Adipocyte (in vitro differentiated cells): ENCODE measurements around the gene ST3GAL2.
"Not testable (repeated sequence)": the region's sequence is repeated elsewhere in the genome, so short reads cannot be mapped to it uniquely, and the experiment has no call there.

Experiments used
- DNase-seq: peaks from one replicate; pipeline ENCODE4 v3.0.0-alpha.2; 2015; ENCODE audit warnings: low read depth
- H3K27me3 ChIP-seq: replicated peaks from 2 replicates; pipeline ENCODE4 v1.7.0; 2013; ENCODE audit warnings: mild to moderate bottlenecking, low read length, moderate library complexity; ENCODE audit not compliant: control insufficient read depth, insufficient read depth
- H3K36me3 ChIP-seq: 2 replicates; pipeline ENCODE4 v1.7.0; 2013; ENCODE audit warnings: low read length, mild to moderate bottlenecking, moderate library complexity; ENCODE audit not compliant: control insufficient read depth, insufficient read depth, severe bottlenecking
- H3K4me1 ChIP-seq: 2 replicates; pipeline ENCODE4 v1.7.0; 2013; ENCODE audit warnings: mild to moderate bottlenecking, low read length, moderate library complexity; ENCODE audit not compliant: control insufficient read depth, insufficient read depth
- H3K4me3 ChIP-seq: 2 replicates; pipeline ENCODE4 v1.7.0; 2013; ENCODE audit warnings: mild to moderate bottlenecking, low read length, moderate library complexity
- H3K9ac ChIP-seq: 2 replicates; pipeline ENCODE4 v1.7.0; 2013; ENCODE audit warnings: mild to moderate bottlenecking, low read length, moderate library complexity
- H3K9me3 ChIP-seq: 2 replicates; pipeline ENCODE4 v1.7.0; 2013; ENCODE audit warnings: mild to moderate bottlenecking, low read length, moderate library complexity; ENCODE audit not compliant: control insufficient read depth

The ST3GAL2 gene

DNA sequence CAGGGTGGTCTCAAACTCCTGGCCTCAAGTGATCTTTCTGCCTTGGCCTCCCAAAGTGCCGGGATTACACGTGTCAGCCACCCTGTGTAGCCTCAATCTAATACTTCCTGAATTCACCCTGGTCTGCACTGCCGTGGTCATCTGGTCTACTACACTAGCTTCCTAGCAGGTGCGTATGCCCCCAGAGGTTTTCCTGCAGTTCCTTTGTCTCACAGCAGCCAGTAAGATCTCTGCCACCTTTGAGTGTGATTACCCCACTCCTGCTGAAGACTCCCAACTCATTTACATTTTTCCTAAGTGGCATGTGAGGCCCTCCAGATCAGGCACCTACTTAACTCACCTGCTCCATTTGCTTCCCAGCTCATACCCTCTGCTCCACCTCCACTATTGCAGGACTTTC lies 97.3 kb downstream of the ST3GAL2 start:
- H3K27me3 ChIP-seq, result no peaks in the 10 kb centered on the region
- no peak overlapping the region for H3K4me3 ChIP-seq
- no peaks in the 10 kb centered on the region for H3K36me3 ChIP-seq
- peaks cover 5% of the 10 kb centered on the region for H3K4me1 ChIP-seq
- no peaks in the 10 kb centered on the region for H3K9me3 ChIP-seq
- no peak for DNase-seq
- H3K9ac ChIP-seq, result no peak overlapping the region

DNA sequence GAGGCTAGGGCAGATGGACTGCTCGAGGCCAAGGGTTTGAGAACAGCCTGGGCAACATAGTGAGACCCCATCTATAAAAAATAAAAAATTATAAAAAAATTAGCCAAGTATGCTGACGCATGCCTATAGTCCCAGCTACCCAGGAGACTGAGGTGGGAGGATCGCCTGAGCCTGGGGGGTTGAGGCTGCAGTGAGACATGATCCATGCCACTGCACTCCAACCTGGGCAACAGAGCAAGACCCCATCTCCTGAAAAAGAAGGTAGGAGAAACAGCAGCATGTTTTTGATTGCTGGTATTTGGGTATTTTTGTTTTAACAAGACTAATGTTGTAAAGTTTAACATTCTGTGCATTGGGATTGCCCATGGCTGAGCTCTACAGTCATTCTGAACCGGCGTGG lies 101.1 kb downstream of the ST3GAL2 start:
- H3K27me3 ChIP-seq, result no peaks in the 10 kb centered on the region
- H3K36me3 ChIP-seq, result peaks cover 22% of the 10 kb centered on the region
- no peak for DNase-seq
- H3K9ac ChIP-seq, result no peak overlapping the region
- H3K4me1 ChIP-seq, result no peaks in the 10 kb centered on the region
- H3K4me3 ChIP-seq, result no peak overlapping the region
- no peaks in the 10 kb centered on the region for H3K9me3 ChIP-seq

DNA sequence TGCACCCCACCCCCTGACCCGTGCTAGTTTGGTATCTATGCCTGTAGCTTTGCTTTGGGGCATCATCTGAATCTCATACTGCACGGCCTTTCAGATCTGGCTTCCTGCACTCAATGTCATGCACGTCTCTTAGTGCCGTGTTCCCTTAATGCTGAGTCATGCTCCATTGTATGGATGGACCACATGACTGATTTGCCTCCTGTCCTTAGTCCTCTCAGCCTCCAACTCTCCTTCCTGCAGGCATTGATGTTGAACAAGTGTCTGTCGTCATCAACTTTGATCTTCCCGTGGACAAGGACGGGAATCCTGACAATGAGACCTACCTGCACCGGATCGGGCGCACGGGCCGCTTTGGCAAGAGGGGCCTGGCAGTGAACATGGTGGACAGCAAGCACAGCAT lies 106.2 kb downstream of the ST3GAL2 start:
- H3K9ac ChIP-seq, DNase-seq, H3K9me3 ChIP-seq, H3K27me3 ChIP-seq, H3K4me1 ChIP-seq, H3K4me3 ChIP-seq: not testable (repeated sequence)
- H3K36me3 ChIP-seq, result peaks cover 40% of the 10 kb centered on the region

DNA sequence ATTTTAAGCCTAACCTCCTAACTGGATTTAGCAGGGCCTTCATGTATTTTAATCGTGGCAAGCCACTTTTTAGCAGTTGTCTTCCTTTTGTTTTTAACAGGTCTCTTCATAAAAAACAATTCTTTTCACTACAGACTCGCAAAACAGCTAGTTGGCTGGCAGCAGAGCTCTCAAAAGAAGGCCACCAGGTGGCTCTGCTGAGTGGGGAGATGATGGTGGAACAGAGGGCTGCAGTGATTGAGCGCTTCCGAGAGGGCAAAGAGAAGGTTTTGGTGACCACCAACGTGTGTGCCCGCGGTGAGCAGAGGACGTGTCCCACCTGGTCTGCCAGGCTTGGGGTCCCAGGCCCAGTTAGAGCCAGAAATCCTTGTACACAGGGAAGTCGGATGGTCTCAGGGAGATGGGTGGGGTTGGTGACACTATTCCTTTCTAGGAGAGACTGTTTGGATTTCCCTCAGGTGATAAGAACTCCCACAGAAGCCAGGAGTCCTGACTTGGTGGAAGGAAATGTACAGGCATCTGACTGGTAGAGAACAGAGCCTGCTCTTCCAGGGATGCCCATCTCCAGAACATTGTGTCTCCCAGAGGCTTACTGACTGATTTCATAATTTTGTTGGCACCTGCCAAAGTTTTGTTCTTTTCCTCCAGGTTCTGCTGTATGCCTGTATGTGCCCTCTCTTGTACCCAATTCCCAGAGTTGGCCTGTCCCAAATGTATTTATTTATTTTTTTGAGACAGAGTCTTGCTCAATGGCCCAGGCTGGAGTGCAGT lies 107.1 kb downstream of the ST3GAL2 start:
- no peak overlapping the region for H3K9ac ChIP-seq
- H3K9me3 ChIP-seq, result no peaks in the 10 kb centered on the region
- peaks cover 47% of the 10 kb centered on the region for H3K36me3 ChIP-seq
- peaks cover 5% of the 10 kb centered on the region for H3K4me1 ChIP-seq
- peak; percentile 24 for DNase-seq
- H3K4me3 ChIP-seq, result no peak overlapping the region
- H3K27me3 ChIP-seq, result no peaks in the 10 kb centered on the region

DNA sequence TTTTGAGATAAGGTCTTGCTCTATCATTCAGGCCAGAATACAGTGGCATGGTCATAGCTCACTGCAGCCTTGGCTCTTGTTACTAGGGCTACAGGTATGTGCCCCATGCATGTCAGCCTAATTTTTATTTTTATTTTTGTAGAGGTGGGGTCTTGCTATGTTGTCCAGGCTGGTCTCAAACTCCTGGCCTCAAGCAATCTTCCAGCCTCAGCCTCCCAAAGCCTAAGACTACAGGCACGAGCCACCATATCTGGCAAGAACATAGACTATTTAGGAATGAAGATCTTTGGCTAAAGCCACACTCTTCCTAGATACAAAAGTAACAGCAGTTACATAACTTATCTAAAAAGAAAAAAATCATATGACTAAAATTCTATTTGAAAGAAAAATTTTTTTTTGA lies 107.8 kb downstream of the ST3GAL2 start:
- Histone ChIP-seq H3K36me3 (peaks cover 47% of the 10 kb centered on the region), H3K4me3 (no peak overlapping the region), H3K9me3 (no peaks in the 10 kb centered on the region), H3K4me1 (peaks cover 5% of the 10 kb centered on the region), H3K27me3 (no peaks in the 10 kb centered on the region), H3K9ac (no peak overlapping the region)
- no peak for DNase-seq
